HEK293 (cell line): ENCODE measurements around the gene MBOAT7.
A peak's percentile ranks its signal among the peaks of the same experiment; 100 is the strongest.

Experiments used
- CTCF ChIA-PET: fragments of 350-600 bp; formaldehyde crosslinking; extraction: SDS; loops from one replicate; lab custom pipeline; 2021; ENCODE audit warnings: antibody characterized with exemption; lab: Yijun Ruan, JAX
- POLR2A ChIA-PET: fragments of 300-600 bp; formaldehyde crosslinking; extraction: SDS; loops from one replicate; lab custom pipeline; 2020; ENCODE audit warnings: antibody characterized with exemption, inconsistent platforms; lab: Yijun Ruan, JAX
- H3K27ac ChIP-seq: fragments of 200-500 bp; sonication (Bioruptor generic); 2 replicates; pipeline ENCODE4 v1.5.1; 2014; ENCODE audit warnings: low read depth, low read length, control low read depth, inconsistent platforms; ENCODE audit errors: extremely low read depth
- H3K36me3 ChIP-seq, 2 experiments: fragments of 200-500 bp in 1 of 2; sonication (Bioruptor generic) in 1 of 2; 1 replicate in 1 of 2; 2 replicates in 1 of 2; pipeline ENCODE4 v1.5.1; 2014 to 2017; ENCODE audit warnings: inconsistent platforms in 2 of 2, low read length in 2 of 2; ENCODE audit not compliant: control insufficient read depth in 2 of 2, insufficient read depth in 1 of 2
- H3K4me1 ChIP-seq: fragments of 200-500 bp; sonication (Bioruptor generic); 2 replicates; pipeline ENCODE4 v1.5.1; 2014; ENCODE audit warnings: mild to moderate bottlenecking, low read length, inconsistent platforms; ENCODE audit not compliant: control insufficient read depth, insufficient read depth
- H3K4me3 ChIP-seq: 2 replicates; pipeline ENCODE4 v1.5.1; 2011; ENCODE audit warnings: low read depth, mild to moderate bottlenecking, control low read depth, low read length, moderate library complexity
- H3K9me3 ChIP-seq: fragments of 200-500 bp; sonication (Bioruptor generic); 2 replicates; pipeline ENCODE4 v1.5.1; 2014; ENCODE audit warnings: low read depth, low read length, inconsistent platforms; ENCODE audit not compliant: control insufficient read depth, insufficient read depth
- GFI1B ChIP-seq: fragments of 450-650 bp; formaldehyde crosslinking; IDR thresholded peaks from 2 replicates; pipeline ENCODE4 v1.5.1; 2016; ENCODE audit warnings: missing biosample characterization, missing genetic modification characterization
- GLI2 ChIP-seq: fragments of 450-650 bp; formaldehyde crosslinking; IDR thresholded peaks from 2 replicates; pipeline ENCODE4; 2017; ENCODE audit warnings: missing biosample characterization, missing genetic modification characterization, low read depth, borderline replicate concordance
- KLF17 ChIP-seq: fragments of 450-650 bp; formaldehyde crosslinking; IDR thresholded peaks from 2 replicates; pipeline ENCODE4 v1.5.1; 2016; ENCODE audit warnings: missing biosample characterization, missing genetic modification characterization
- PRDM4 ChIP-seq: fragments of 450-650 bp; formaldehyde crosslinking; IDR thresholded peaks from 2 replicates; pipeline ENCODE4 v1.5.1; 2017; ENCODE audit warnings: missing biosample characterization, missing genetic modification characterization
- SP2 ChIP-seq: fragments of 450-650 bp; formaldehyde crosslinking; IDR thresholded peaks from 2 replicates; pipeline ENCODE4 v1.5.1; 2016; ENCODE audit warnings: missing biosample characterization, missing genetic modification characterization
- SP7 ChIP-seq: fragments of 450-650 bp; formaldehyde crosslinking; IDR thresholded peaks from 2 replicates; pipeline ENCODE4 v1.5.1; 2016; ENCODE audit warnings: missing biosample characterization, missing genetic modification characterization
- YY1 ChIP-seq: fragments of 450-650 bp; formaldehyde crosslinking; IDR thresholded peaks from 2 replicates; pipeline ENCODE4 v1.5.1; 2018; ENCODE audit warnings: missing biosample characterization, missing genetic modification characterization
- YY2 ChIP-seq: fragments of 450-650 bp; formaldehyde crosslinking; IDR thresholded peaks from 2 replicates; pipeline ENCODE4 v1.5.1; 2016; ENCODE audit warnings: missing biosample characterization, missing genetic modification characterization
- ZBTB26 ChIP-seq: fragments of 450-650 bp; formaldehyde crosslinking; optimal IDR thresholded peaks from 2 replicates; pipeline ENCODE3; 2016; ENCODE audit warnings: missing biosample characterization, mild to moderate bottlenecking, missing genetic modification characterization
- ZEB2 ChIP-seq: fragments of 450-650 bp; formaldehyde crosslinking; IDR thresholded peaks from 2 replicates; pipeline ENCODE4 v1.5.1; 2016; ENCODE audit warnings: missing biosample characterization, missing genetic modification characterization
- ZFP69B ChIP-seq: fragments of 450-650 bp; formaldehyde crosslinking; IDR thresholded peaks from 2 replicates; pipeline ENCODE4 v1.5.1; 2016; ENCODE audit warnings: missing biosample characterization, missing genetic modification characterization
- ZNF133 ChIP-seq: fragments of 450-650 bp; formaldehyde crosslinking; IDR thresholded peaks from 2 replicates; pipeline ENCODE4 v1.5.1; 2016; ENCODE audit warnings: missing biosample characterization, missing genetic modification characterization
- ZNF174 ChIP-seq: fragments of 450-650 bp; formaldehyde crosslinking; IDR thresholded peaks from 2 replicates; pipeline ENCODE4 v1.5.0; 2017; ENCODE audit warnings: missing biosample characterization, mild to moderate bottlenecking, missing genetic modification characterization
- ZNF19 ChIP-seq: fragments of 450-650 bp; formaldehyde crosslinking; IDR thresholded peaks from 2 replicates; pipeline ENCODE4; 2016; ENCODE audit warnings: missing biosample characterization, missing genetic modification characterization, low read depth
- ZNF2 ChIP-seq: fragments of 450-650 bp; formaldehyde crosslinking; IDR thresholded peaks from 2 replicates; pipeline ENCODE4 v1.5.1; 2016; ENCODE audit warnings: missing biosample characterization, missing genetic modification characterization
- ZNF239 ChIP-seq: fragments of 450-650 bp; formaldehyde crosslinking; IDR thresholded peaks from 2 replicates; pipeline ENCODE4 v1.5.1; 2016; ENCODE audit warnings: missing biosample characterization, missing genetic modification characterization
- ZNF324 ChIP-seq: fragments of 450-650 bp; formaldehyde crosslinking; IDR thresholded peaks from 2 replicates; pipeline ENCODE4 v1.5.1; 2016; ENCODE audit warnings: missing biosample characterization, missing genetic modification characterization
- ZNF335 ChIP-seq: fragments of 450-650 bp; formaldehyde crosslinking; conservative IDR thresholded peaks from 2 replicates; pipeline ENCODE4 v1.5.1; 2016; ENCODE audit warnings: missing biosample characterization, missing genetic modification characterization
- ZNF423 ChIP-seq: fragments of 450-650 bp; formaldehyde crosslinking; IDR thresholded peaks from 2 replicates; pipeline ENCODE4 v1.5.1; 2016; ENCODE audit warnings: missing biosample characterization, missing genetic modification characterization
- ZNF449 ChIP-seq: fragments of 450-650 bp; formaldehyde crosslinking; IDR thresholded peaks from 2 replicates; pipeline ENCODE4 v1.5.1; 2017; ENCODE audit warnings: missing biosample characterization, mild to moderate bottlenecking, missing genetic modification characterization, moderate library complexity
- ZNF518A ChIP-seq: fragments of 450-650 bp; formaldehyde crosslinking; conservative IDR thresholded peaks from 2 replicates; pipeline ENCODE4 v1.5.1; 2016; ENCODE audit warnings: low read depth, missing biosample characterization, missing genetic modification characterization
- ZNF530 ChIP-seq: fragments of 450-650 bp; formaldehyde crosslinking; IDR thresholded peaks from 2 replicates; pipeline ENCODE4 v1.5.1; 2016; ENCODE audit warnings: low read depth, missing biosample characterization, missing genetic modification characterization
- ZNF555 ChIP-seq: fragments of 450-650 bp; formaldehyde crosslinking; conservative IDR thresholded peaks from 2 replicates; pipeline ENCODE4 v1.5.1; 2017; ENCODE audit warnings: missing biosample characterization, mild to moderate bottlenecking, missing genetic modification characterization, inconsistent platforms
- ZNF610 ChIP-seq: fragments of 450-650 bp; formaldehyde crosslinking; IDR thresholded peaks from 2 replicates; pipeline ENCODE4 v1.5.1; 2016; ENCODE audit warnings: missing biosample characterization, missing genetic modification characterization, borderline replicate concordance
- ZNF701 ChIP-seq: fragments of 450-650 bp; formaldehyde crosslinking; IDR thresholded peaks from 2 replicates; pipeline ENCODE4 v1.5.1; 2016; ENCODE audit warnings: missing biosample characterization, missing genetic modification characterization
- ZNF843 ChIP-seq: fragments of 450-650 bp; formaldehyde crosslinking; IDR thresholded peaks from 2 replicates; pipeline ENCODE4 v1.5.1; 2016; ENCODE audit warnings: missing biosample characterization, missing genetic modification characterization

MBOAT7 gene

GRCh38 chr19:54137699-54138488 is 51.5 kb downstream of the MBOAT7 start, which contains the start of gene CNOT3:
Gene CNOT3 (plus strand): TSS chr19:54137762. CDS start chr19:54142979, 5,217 bp downstream.
- ChIA-PET POLR2A (interaction anchor here (0.6 to 5.5 kb wide), 30 partner anchors 8 to 1588 kb away, joined by 3 to 116 read pairs (median 6); partner anchors contain the start of genes LENG1, LENG8, LENG9 and MBOAT7), CTCF (interaction anchor here (0.8 to 1.7 kb wide), 5 partner anchors 20 to 94 kb away, joined by 4 to 6 read pairs (median 5); partner anchors contain the start of gene LENG1)
- H3K36me3 ChIP-seq: peaks cover 8 to 44% of the 10 kb centered on the region in 2 experiments
- H3K4me1 ChIP-seq: peaks cover 13% of the 10 kb centered on the region
- H3K9me3 ChIP-seq: peaks cover 2% of the 10 kb centered on the region
- peak within 1 kb of the TSS; percentile 94 for H3K4me3 ChIP-seq
- H3K27ac ChIP-seq: peak within 1 kb of the TSS; percentile 88
- TF ChIP-seq KLF17 (tag by site-specific recombination): peak; percentile 49; the same call in 1 of the 2 replicates
- no peak for TF ChIP-seq ZNF530 (tag by site-specific recombination)
- no peak for TF ChIP-seq ZNF555
- TF ChIP-seq ZNF324: 0 out of 2 replicates have a peak, but pooled peaks have one; percentile 39
- peak; percentile 80 for TF ChIP-seq YY2 (tag by site-specific recombination)
- no peak for TF ChIP-seq ZNF423 (tag by site-specific recombination)
- TF ChIP-seq ZNF610 (tag by site-specific recombination): 0 out of 2 replicates have a peak, but pooled peaks have one; percentile 18
- 0 out of 2 replicates have a peak, but pooled peaks have one; percentile 22 for TF ChIP-seq PRDM4
- TF ChIP-seq SP2: peak; percentile 58
- TF ChIP-seq ZBTB26 (tag by site-specific recombination): no peak
- TF ChIP-seq ZNF239: no peak
- peak; percentile 82 for TF ChIP-seq YY1 (tag by site-specific recombination)
- TF ChIP-seq ZNF174 (tag by site-specific recombination): 0 out of 2 replicates have a peak, but pooled peaks have one; percentile 27
- no peak for TF ChIP-seq ZNF19 (tag by site-specific recombination)
- TF ChIP-seq ZNF449 (tag by site-specific recombination): no peak
- TF ChIP-seq SP7 (tag by site-specific recombination): peak; percentile 51
- TF ChIP-seq ZFP69B (tag by site-specific recombination): no peak
- TF ChIP-seq ZNF843 (tag by site-specific recombination): 0 out of 2 replicates have a peak, but pooled peaks have one; percentile 32
- TF ChIP-seq ZNF518A (tag by site-specific recombination): no peak
- TF ChIP-seq ZNF133: no peak
- TF ChIP-seq ZEB2 (tag by site-specific recombination): peak; percentile 60
- no peak for TF ChIP-seq GLI2 (tag by site-specific recombination)
- TF ChIP-seq ZNF701 (tag by site-specific recombination): no peak
- TF ChIP-seq ZNF2 (tag by site-specific recombination): no peak
- no peak for TF ChIP-seq GFI1B (tag by site-specific recombination)
- TF ChIP-seq ZNF335 (tag by site-specific recombination): peak; percentile 65
